Neuronal stem cell (in vitro differentiated cells): ENCODE results near the gene RHEB.

Source experiments
- DNase-seq: peaks from one replicate; pipeline ENCODE4 v3.0.0-alpha.2; 2013; ENCODE audit warnings: low spot score
- H2AFZ ChIP-seq: one replicate; pipeline ENCODE4 v1.6.1; 2013; ENCODE audit warnings: mild to moderate bottlenecking, low read length, inconsistent platforms
- H2AK5ac ChIP-seq: 2 replicates; pipeline ENCODE4 v1.6.1; 2013; ENCODE audit warnings: low read depth, mild to moderate bottlenecking, inconsistent platforms, low read length, moderate library complexity, mixed read lengths
- H2BK120ac ChIP-seq: 2 replicates; pipeline ENCODE4 v1.6.1; 2013; ENCODE audit warnings: low read depth, mild to moderate bottlenecking, inconsistent platforms, low read length, moderate library complexity, mixed read lengths
- H2BK12ac ChIP-seq: one replicate; pipeline ENCODE4 v1.6.1; 2013; ENCODE audit warnings: low read length, inconsistent platforms
- H2BK15ac ChIP-seq: 2 replicates; pipeline ENCODE4 v1.6.1; 2013; ENCODE audit warnings: mild to moderate bottlenecking, low read length, inconsistent platforms, mixed read lengths
- H2BK5ac ChIP-seq: one replicate; pipeline ENCODE4 v1.6.1; 2013; ENCODE audit warnings: inconsistent platforms, mild to moderate bottlenecking, low read length, moderate library complexity
- H3K14ac ChIP-seq: one replicate; pipeline ENCODE4 v1.6.1; 2013; ENCODE audit warnings: low read length, inconsistent platforms
- H3K18ac ChIP-seq: 2 replicates; pipeline ENCODE4 v1.6.1; 2013; ENCODE audit warnings: low read length, inconsistent platforms
- H3K23ac ChIP-seq: 2 replicates; pipeline ENCODE4 v1.6.1; 2013; ENCODE audit warnings: low read depth, mild to moderate bottlenecking, mixed read lengths, low read length, inconsistent platforms; ENCODE audit not compliant: poor library complexity
- H3K27ac ChIP-seq: replicated peaks from 3 replicates; pipeline ENCODE4 v1.5.1; 2013; ENCODE audit warnings: low read length, inconsistent platforms
- H3K27me3 ChIP-seq, 3 experiments: 2 replicates each; pipeline ENCODE4 v1.6.1; 2013; ENCODE audit warnings: low read length in 3 of 3, mild to moderate bottlenecking in 2 of 3, inconsistent platforms in 1 of 3, low read depth in 1 of 3, mixed read lengths in 1 of 3, moderate library complexity in 1 of 3; ENCODE audit not compliant: control insufficient read depth in 3 of 3, insufficient read depth in 3 of 3
- H3K36me3 ChIP-seq, 2 donors: replicated peaks in 1 of 2; 2 replicates each; pipeline ENCODE4 v1.6.1; 2013; ENCODE audit warnings: low read length in 2 of 2; ENCODE audit not compliant: control insufficient read depth in 2 of 2, insufficient read depth in 2 of 2
- H3K4ac ChIP-seq: 2 replicates; pipeline ENCODE4 v1.6.1; 2013; ENCODE audit warnings: inconsistent platforms, mild to moderate bottlenecking, low read length, moderate library complexity
- H3K4me1 ChIP-seq, 2 donors: 1 replicate in 1 of 2; 2 replicates in 1 of 2; pipeline ENCODE4 v1.6.1; 2013; ENCODE audit warnings: low read length in 2 of 2, low read depth in 1 of 2; ENCODE audit not compliant: control insufficient read depth in 2 of 2, insufficient read depth in 1 of 2
- H3K4me2 ChIP-seq: one replicate; pipeline ENCODE4 v1.6.1; 2013; ENCODE audit warnings: mild to moderate bottlenecking, low read length, inconsistent platforms; ENCODE audit not compliant: insufficient read depth, poor library complexity, severe bottlenecking
- H3K4me3 ChIP-seq, 2 donors: 2 replicates each; pipeline ENCODE4 v1.5.1; 2013; ENCODE audit warnings: low read length in 2 of 2, mild to moderate bottlenecking in 2 of 2, inconsistent platforms in 1 of 2, moderate library complexity in 1 of 2
- H3K79me1 ChIP-seq: one replicate; pipeline ENCODE4 v1.6.1; 2013; ENCODE audit warnings: low read depth, mild to moderate bottlenecking, inconsistent platforms, low read length, moderate library complexity
- H3K9ac ChIP-seq: one replicate; pipeline ENCODE4 v1.6.1; 2013; ENCODE audit warnings: mild to moderate bottlenecking, low read depth, low read length, inconsistent platforms; ENCODE audit not compliant: poor library complexity
- H3K9me3 ChIP-seq, 2 donors: replicated peaks in 1 of 2; 2 replicates each; pipeline versions ENCODE3 to v1.6.1; 2013; ENCODE audit warnings: low read length in 2 of 2, mild to moderate bottlenecking in 2 of 2, inconsistent platforms in 1 of 2, low read depth in 1 of 2, mixed read lengths in 1 of 2, moderate library complexity in 1 of 2; ENCODE audit not compliant: control insufficient read depth in 2 of 2, insufficient read depth in 1 of 2
- H4K8ac ChIP-seq: one replicate; pipeline ENCODE4 v1.6.1; 2013; ENCODE audit warnings: low read depth, mild to moderate bottlenecking, inconsistent platforms, low read length, moderate library complexity
- H4K91ac ChIP-seq: one replicate; pipeline ENCODE4 v1.6.1; 2013; ENCODE audit warnings: low read length, low read depth, mild to moderate bottlenecking, inconsistent platforms; ENCODE audit not compliant: poor library complexity
- WGBS, 2 donors: extraction: QIAGEN DNeasy Blood & Tissue Kit; methylation state at CpG; one replicate each; pipeline ENCODE4 v1.1.7; 2013; ENCODE audit warnings: missing lambda C conversion rate in 2 of 2, mixed read lengths in 1 of 2; ENCODE audit not compliant: insufficient read length in 2 of 2, insufficient replicate concordance in 1 of 2; ENCODE audit errors: extremely low coverage in 2 of 2; 5-methylcytosine and 5-hydroxymethylcytosine counted together

The RHEB gene

GRCh38 chr7:151444632-151445031, 75.1 kb downstream of the RHEB start:
- no peak overlapping the region for H2BK120ac ChIP-seq
- no peak overlapping the region for H3K4ac ChIP-seq
- no peak overlapping the region for H2BK5ac ChIP-seq
- H3K18ac ChIP-seq = no peak overlapping the region
- no peaks in the 10 kb centered on the region for H3K36me3 ChIP-seq
- no CpG with 5 or more reads among the region's 1 CpG for WGBS, 2 donors
- H3K9me3 ChIP-seq = peaks cover 0 to 3% of the 10 kb centered on the region in 2 donors
- no peak overlapping the region for H2AFZ ChIP-seq
- H3K27me3 ChIP-seq = peaks cover 0 to 39% (median 17%) of the 10 kb centered on the region in 3 experiments
- H2BK15ac ChIP-seq = no peak overlapping the region
- no peak overlapping the region for H3K27ac ChIP-seq
- no peak overlapping the region for H3K14ac ChIP-seq
- no peak overlapping the region for H2AK5ac ChIP-seq
- H3K79me1 ChIP-seq = no peaks in the 10 kb centered on the region
- no peak overlapping the region for H4K91ac ChIP-seq
- peaks cover 6 to 7% of the 10 kb centered on the region in 2 donors for H3K4me1 ChIP-seq
- H2BK12ac ChIP-seq = no peak overlapping the region
- no peak overlapping the region for H3K4me2 ChIP-seq
- H4K8ac ChIP-seq = no peak overlapping the region
- no peak overlapping the region for H3K9ac ChIP-seq
- no peak overlapping the region for H3K4me3 ChIP-seq
- H3K23ac ChIP-seq = no peak overlapping the region
- no peak for DNase-seq

- H2BK5ac ChIP-seq = no peak overlapping the region
- H3K18ac ChIP-seq = no peak overlapping the region
- H2BK120ac ChIP-seq = no peak overlapping the region
- H2AK5ac ChIP-seq = no peak overlapping the region
- H3K9ac ChIP-seq = no peak overlapping the region
- no peak overlapping the region for H3K4me2 ChIP-seq
- no peak overlapping the region for H3K4ac ChIP-seq
- H2BK12ac ChIP-seq = no peak overlapping the region
- H3K14ac ChIP-seq = no peak overlapping the region
- WGBS, 2 donors = no CpG with 5 or more reads among the region's 10 CpGs
- no peak overlapping the region for H2AFZ ChIP-seq
- peaks cover 2 to 10% of the 10 kb centered on the region in 2 donors for H3K9me3 ChIP-seq
- H3K36me3 ChIP-seq = no peaks in the 10 kb centered on the region
- no peak overlapping the region for H3K23ac ChIP-seq
- peaks cover 7 to 10% of the 10 kb centered on the region in 2 donors for H3K4me1 ChIP-seq
- peaks cover 0 to 55% (median 11%) of the 10 kb centered on the region in 3 experiments for H3K27me3 ChIP-seq
- no peak overlapping the region for H4K8ac ChIP-seq
- H3K79me1 ChIP-seq = no peaks in the 10 kb centered on the region
- H2BK15ac ChIP-seq = no peak overlapping the region
- no peak overlapping the region for H3K27ac ChIP-seq
- H4K91ac ChIP-seq = no peak overlapping the region
- no peak overlapping the region for H3K4me3 ChIP-seq
- DNase-seq = no peak
These were observed 76.8 kb downstream of the RHEB start for GRCh38 chr7:151442776-151443496.

- Histone ChIP-seq H3K4ac (no peak overlapping the region), H3K79me1 (no peaks in the 10 kb centered on the region), H2AK5ac (peak overlapping the region; percentile 83), H3K27me3 (peaks cover 0 to 71% (median 8%) of the 10 kb centered on the region in 3 experiments), H3K9ac (peak overlapping the region; percentile 55), H3K4me1 (peaks cover 7 to 10% of the 10 kb centered on the region in 2 donors), H3K4me2 (no peak overlapping the region), H3K36me3 (no peaks in the 10 kb centered on the region), H2BK5ac (no peak overlapping the region), H3K9me3 (peaks cover 2 to 10% of the 10 kb centered on the region in 2 donors), H3K14ac (no peak overlapping the region), H4K8ac (no peak overlapping the region), H2BK12ac (peak overlapping the region; percentile 64), H3K18ac (peak overlapping the region; percentile 93), H3K23ac (no peak overlapping the region), H2AFZ (peak overlapping the region; percentile 23), H4K91ac (no peak overlapping the region), H3K4me3 (no peak overlapping the region), H3K27ac (no peak overlapping the region), H2BK15ac (peak overlapping the region; percentile 73), H2BK120ac (no peak overlapping the region)
- no CpG with 5 or more reads among the region's 10 CpGs for WGBS, 2 donors
- no peak for DNase-seq
These were observed 78.8 kb downstream of the RHEB start for GRCh38 chr7:151440799-151441445.
